HepG2 (cell line): ENCODE data around the gene GPT2. TPM values are rescaled to one million over a fixed set of nuclear protein-coding genes. Genes with fewer than 3 reads are reported as not detected.
A peak's percentile ranks its signal among the peaks of the same experiment; 100 is the strongest.

Experiments used
- ATAC-seq: fragments of 200-7000 bp; cut with Tn5 transposase; 3 replicates; pipeline ENCODE4 v1.9.1; 2020; ENCODE audit warnings: mild to moderate bottlenecking, moderate library complexity
- BruUV-seq: library from RNA; stranded (reverse); fragments of 400-500 nt; replicated peaks from 2 replicates; lab custom pipeline; 2021; lab: Mats Ljungman, UMichigan
- CTCF ChIA-PET: fragments of 300-600 bp; formaldehyde crosslinking; extraction: SDS; loops from one replicate; lab custom pipeline; 2021; ENCODE audit warnings: low total read pairs, inconsistent platforms, low intra/inter-chr PET ratio; lab: Yijun Ruan, JAX
- POLR2A ChIA-PET: fragments of 350-600 bp; sonication (Branson Sonifier 250); formaldehyde crosslinking; loops from one replicate; lab custom pipeline; 2020; ENCODE audit warnings: antibody characterized with exemption, inconsistent platforms; lab: Yijun Ruan, JAX
- DNase-seq: peaks from one replicate; pipeline ENCODE4 v3.0.0-alpha.2; 2015; ENCODE audit warnings: low spot score
- FAIRE-seq: peaks from 3 replicates; lab custom pipeline; 2011; peaks lifted over from hg19 to GRCh38; lab: Jason Lieb, UNC
- H2AFZ ChIP-seq: one replicate; pipeline ENCODE4 v1.6.1; 2011; ENCODE audit warnings: low read length, inconsistent platforms
- H3K27ac ChIP-seq: fragments of 300-600 bp; 3 replicates; pipeline ENCODE4 v1.8.0; 2011; ENCODE audit warnings: mixed run types, mild to moderate bottlenecking, mixed read lengths, low read length, inconsistent platforms; ENCODE audit not compliant: insufficient read depth; ENCODE audit errors: extremely low read length
- H3K27me3 ChIP-seq, 2 experiments: fragments of 200-600 bp in 1 of 2; 2 replicates in 1 of 2; 3 replicates in 1 of 2; pipeline versions ENCODE4 v1.6.0 to v1.8.0; 2011; ENCODE audit warnings: low read length in 2 of 2, mild to moderate bottlenecking in 2 of 2, moderate library complexity in 2 of 2, inconsistent platforms in 1 of 2; ENCODE audit not compliant: insufficient read depth in 2 of 2, control insufficient read depth in 1 of 2
- H3K36me3 ChIP-seq, 2 experiments: fragments of 200-600 bp in 1 of 2; replicated peaks in 1 of 2; 2 replicates in 1 of 2; 3 replicates in 1 of 2; pipeline versions ENCODE4 v1.5.1 to v1.8.0; 2011; ENCODE audit warnings: low read length in 2 of 2, inconsistent platforms in 1 of 2; ENCODE audit not compliant: insufficient read depth in 2 of 2, control insufficient read depth in 1 of 2
- H3K4me1 ChIP-seq: 2 replicates; pipeline ENCODE4 v1.5.1; 2012; ENCODE audit warnings: low read length, inconsistent platforms; ENCODE audit not compliant: insufficient read depth
- H3K4me2 ChIP-seq: 2 replicates; pipeline ENCODE4 v1.6.0; 2011; ENCODE audit warnings: low read depth, low read length, inconsistent platforms
- H3K4me3 ChIP-seq, 3 experiments: fragments of 200-600 bp in 1 of 3; sonication (generic), shearing (Covaris generic) in 1 of 3; replicated peaks in 1 of 3; 2 replicates each; pipeline ENCODE4 v1.5.1; 2011 to 2016; ENCODE audit warnings: low read length in 3 of 3, inconsistent platforms in 2 of 3, low read depth in 2 of 3, mild to moderate bottlenecking in 2 of 3, control low read depth in 1 of 3, mixed read lengths in 1 of 3; ENCODE audit not compliant: insufficient read depth in 1 of 3
- H3K79me2 ChIP-seq: one replicate; pipeline ENCODE4 v1.6.1; 2011; ENCODE audit warnings: low read length, inconsistent platforms; ENCODE audit not compliant: insufficient read depth
- H3K9ac ChIP-seq: 2 replicates; pipeline ENCODE4 v1.6.0; 2011; ENCODE audit warnings: mild to moderate bottlenecking, low read depth, low read length, inconsistent platforms; ENCODE audit not compliant: insufficient read depth
- H3K9me3 ChIP-seq: 2 replicates; pipeline ENCODE4 v1.5.1; 2012; ENCODE audit warnings: mild to moderate bottlenecking, low read length
- H4K20me1 ChIP-seq: 2 replicates; pipeline ENCODE4 v1.6.0; 2011; ENCODE audit warnings: inconsistent platforms, mild to moderate bottlenecking, low read length, moderate library complexity; ENCODE audit not compliant: insufficient read depth
- CHD4 ChIP-seq: fragments of 200-600 bp; sonication (generic); IDR thresholded peaks from 2 replicates; pipeline ENCODE4 v1.7.0; 2017; ENCODE audit warnings: mild to moderate bottlenecking, low read length, borderline replicate concordance
- GFI1 ChIP-seq: sonication (generic); formaldehyde crosslinking; IDR thresholded peaks from 2 replicates; pipeline ENCODE4 v1.5.0; 2020; ENCODE audit warnings: missing genetic modification reagents, mild to moderate bottlenecking, borderline replicate concordance
- GTF2F1 ChIP-seq: fragments of 150-350 bp; IDR thresholded peaks from 2 replicates; pipeline ENCODE4 v1.6.1; 2014; ENCODE audit warnings: low read length
- HHEX ChIP-seq: IDR thresholded peaks from 2 replicates; pipeline ENCODE4 v1.6.1; 2016; ENCODE audit warnings: control low read depth
- HOXA3 ChIP-seq: sonication (generic); formaldehyde crosslinking; IDR thresholded peaks from 2 replicates; pipeline ENCODE4 v1.5.0; 2020; ENCODE audit warnings: missing genetic modification reagents
- KDM5A ChIP-seq: fragments of 200-600 bp; sonication (generic); IDR thresholded peaks from 2 replicates; pipeline ENCODE4 v1.7.0; 2018; ENCODE audit warnings: antibody characterized with exemption, mild to moderate bottlenecking, low read length, borderline replicate concordance
- PITX1 ChIP-seq: sonication (generic); formaldehyde crosslinking; IDR thresholded peaks from 2 replicates; pipeline ENCODE4 v1.5.1; 2020; ENCODE audit warnings: mild to moderate bottlenecking, missing genetic modification reagents
- RBFOX2 ChIP-seq: fragments of 200-400 bp; formaldehyde crosslinking; IDR thresholded peaks from 2 replicates; pipeline ENCODE4 v1.6.1; 2017; ENCODE audit warnings: low read depth, mild to moderate bottlenecking, low read length
- RCOR2 ChIP-seq: IDR thresholded peaks from 2 replicates; pipeline ENCODE4 v1.6.1; 2016; ENCODE audit warnings: missing biosample characterization, missing genetic modification reagents
- SATB2 ChIP-seq: sonication (generic); formaldehyde crosslinking; IDR thresholded peaks from 2 replicates; pipeline ENCODE4 v1.5.0; 2020; ENCODE audit warnings: missing genetic modification reagents
- STAG1 ChIP-seq: sonication (generic); formaldehyde crosslinking; IDR thresholded peaks from 2 replicates; pipeline ENCODE4 v1.4.0; 2020; ENCODE audit warnings: missing genetic modification reagents
- TGIF2 ChIP-seq: IDR thresholded peaks from 2 replicates; pipeline ENCODE4 v1.6.1; 2016; ENCODE audit warnings: control low read depth, missing compliant biosample characterization
- TOE1 ChIP-seq: sonication (generic); formaldehyde crosslinking; IDR thresholded peaks from 2 replicates; pipeline ENCODE4 v1.4.0; 2020; ENCODE audit warnings: mild to moderate bottlenecking, missing genetic modification reagents
- ZNF598 ChIP-seq: sonication (generic); formaldehyde crosslinking; IDR thresholded peaks from 2 replicates; pipeline ENCODE4 v1.5.1; 2020; ENCODE audit warnings: mild to moderate bottlenecking, missing genetic modification reagents, borderline replicate concordance
- ZNF749 ChIP-seq: sonication (generic); formaldehyde crosslinking; IDR thresholded peaks from 2 replicates; pipeline ENCODE4 v1.8.0; 2022; ENCODE audit warnings: mild to moderate bottlenecking, missing genetic modification reagents, moderate library complexity, borderline replicate concordance
- WGBS: methylation state at CpG from one replicate; pipeline ENCODE4 v1.1.6; 2017; ENCODE audit warnings: low lambda C conversion rate; 5-methylcytosine and 5-hydroxymethylcytosine counted together
- in situ Hi-C: cut with HindIII; loops from 2 replicates; pipeline ENCODE4 v1.10.0; 2017; ENCODE audit warnings: low pct_unique_long_range_greater_than_20kb; ENCODE audit not compliant: extremely low pct_ligation_motif_present
- intact Hi-C: fragments of 100-400 bp; cut with micrococcal nuclease; formaldehyde crosslinking; loops from one replicate; pipeline ENCODE4 v1.10.0; 2022; ENCODE audit not compliant: unreplicated experiment
- polyA plus RNA-seq, 8 experiments: library from polyadenylated mRNA; depleted of rRNA in 3 of 8; stranded (reverse) in 7 of 8; unstranded in 1 of 8; fragments of >200 nt; fragmentation: Illumina TruSeq in 4 of 8; extraction: Trizol in 4 of 8; gene quantifications; 2 replicates each; pipeline versions ENCODE4 v1.2.1 to v1.2.3, GENCODE V29; 2011 to 2016; ENCODE audit warnings: low read depth in 4 of 8, missing spikeins in 1 of 8, mixed read lengths in 1 of 8; ENCODE audit not compliant: insufficient read depth in 1 of 8
- total RNA-seq, 5 experiments: library from RNA; depleted of rRNA; stranded (reverse); fragments of >200 nt; fragmentation: Illumina TruSeq; extraction: Trizol; gene quantifications; 2 replicates each; pipeline ENCODE4 v1.2.3, GENCODE V29; 2016; ENCODE audit warnings: low read depth in 1 of 5
- TF ChIP-seq, protein P1 (sequence below): sonication (generic); formaldehyde crosslinking; IDR thresholded peaks from 2 replicates; pipeline ENCODE4 v1.8.0; 2022; ENCODE audit warnings: mild to moderate bottlenecking, missing genetic modification reagents, borderline replicate concordance
- TF ChIP-seq, protein P2 (sequence below): IDR thresholded peaks from 2 replicates; pipeline ENCODE4 v1.6.1; 2016; ENCODE audit warnings: low read depth
- TF ChIP-seq, protein P3 (sequence below): sonication (generic); formaldehyde crosslinking; IDR thresholded peaks from 2 replicates; pipeline ENCODE4 v1.4.0; 2020; ENCODE audit warnings: missing genetic modification reagents
- TF ChIP-seq, protein P4 (sequence below): IDR thresholded peaks from 2 replicates; pipeline ENCODE4 v1.6.1; 2016; ENCODE audit warnings: low read depth, control low read depth

GPT2 gene
- total and polyA plus RNA-seq, 2 of the 13 experiments (the other 11 are each of a cell fraction or from before 2014, with no cell fraction given) = 138 to 267 TPM

DNA sequence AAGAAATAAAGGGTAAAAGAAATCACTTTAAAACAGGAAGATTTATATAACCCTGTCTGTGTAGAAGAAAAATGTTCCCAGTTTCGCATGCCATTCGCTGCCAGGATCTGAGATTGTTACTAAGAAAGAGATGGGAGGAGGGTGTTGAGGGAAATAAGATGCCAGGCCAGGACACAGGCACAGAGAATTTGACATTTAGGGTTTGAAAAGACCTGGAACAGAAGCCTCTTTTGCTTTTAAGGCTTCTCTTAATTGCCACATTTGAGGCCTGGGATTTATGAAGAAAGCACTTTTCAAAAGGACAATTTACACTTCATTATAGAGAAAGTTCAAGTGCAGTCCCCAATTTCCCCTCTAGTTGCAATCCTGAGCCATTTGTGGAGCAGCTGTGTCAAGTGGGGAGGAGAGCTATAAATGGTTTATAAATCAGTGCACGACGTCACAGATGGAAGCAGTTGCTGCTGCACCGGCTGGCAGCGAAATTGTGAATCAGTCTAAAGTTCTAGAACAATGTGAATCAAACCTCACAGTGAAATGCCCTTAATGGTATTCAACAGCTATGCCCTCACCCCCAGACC lies 26.7 kb upstream of the GPT2 start:
- CTCF ChIA-PET = interaction anchor here (1.0 to 5.4 kb wide), 4 partner anchors 40 to 72 kb away, joined by 3 to 35 read pairs (median 4); no protein-coding TSS in a partner anchor
- Histone ChIP-seq H3K9ac (no peak overlapping the region), H2AFZ (no peak overlapping the region), H3K4me2 (no peak overlapping the region), H3K36me3 (no peaks in the 10 kb centered on the region), H3K9me3 (no peaks in the 10 kb centered on the region), H3K27ac (no peak overlapping the region), H4K20me1 (no peaks in the 10 kb centered on the region), H3K4me1 (peaks cover 83% of the 10 kb centered on the region), H3K79me2 (no peaks in the 10 kb centered on the region), H3K27me3 (no peaks in the 10 kb centered on the region), H3K4me3 (no peak overlapping the region)
- WGBS = 74% methylated on average over 6 of the region's 6 CpGs
- no TSS peak for BruUV-seq
- ATAC-seq (peak; percentile 57), DNase-seq (peak; percentile 65), FAIRE-seq (no peak)
- intact Hi-C loops = no loop called here
- in situ Hi-C loops = loop anchor here (5.0 kb wide), 1 partner anchor 50 kb away; no protein-coding TSS in a partner anchor
- POLR2A ChIA-PET = interaction anchor here (0.6 to 11.9 kb wide), 5 partner anchors 27 to 55 kb away, joined by 3 to 306 read pairs (median 7); partner anchors contain the start of gene GPT2
- TF ChIP-seq ZNF749 (CRISPR knock-in tag) (no peak), GTF2F1 (no peak), HOXA3 (CRISPR knock-in tag) (0 out of 2 replicates have a peak, but pooled peaks have one; percentile 17), SATB2 (CRISPR knock-in tag) (no peak), TGIF2 (CRISPR knock-in tag) (0 out of 2 replicates have a peak, but pooled peaks have one; percentile 37), GFI1 (CRISPR knock-in tag) (peak; percentile 37; the same call in 1 of the 2 replicates), STAG1 (CRISPR knock-in tag) (peak; percentile 67), CHD4 (no peak), KDM5A (no peak), HHEX (CRISPR knock-in tag) (no peak), TOE1 (CRISPR knock-in tag) (no peak), ZNF598 (no peak), PITX1 (no peak), RBFOX2 (no peak), RCOR2 (no peak)
- TF ChIP-seq, protein P1, sequence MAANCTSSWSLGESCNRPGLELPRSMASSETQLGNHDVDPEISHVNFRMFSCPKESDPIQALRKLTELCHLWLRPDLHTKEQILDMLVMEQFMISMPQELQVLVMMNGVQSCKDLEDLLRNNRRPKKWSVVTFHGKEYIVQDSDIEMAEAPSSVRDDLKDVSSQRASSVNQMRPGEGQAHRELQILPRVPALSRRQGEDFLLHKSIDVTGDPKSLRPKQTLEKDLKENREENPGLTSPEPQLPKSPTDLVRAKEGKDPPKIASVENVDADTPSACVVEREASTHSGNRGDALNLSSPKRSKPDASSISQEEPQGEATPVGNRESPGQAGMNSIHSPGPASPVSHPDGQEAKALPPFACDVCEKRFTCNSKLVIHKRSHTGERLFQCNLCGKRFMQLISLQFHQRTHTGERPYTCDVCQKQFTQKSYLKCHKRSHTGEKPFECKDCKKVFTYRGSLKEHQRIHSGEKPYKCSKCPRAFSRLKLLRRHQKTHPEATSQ (CRISPR knock-in tag) = no peak
- TF ChIP-seq, protein P2, sequence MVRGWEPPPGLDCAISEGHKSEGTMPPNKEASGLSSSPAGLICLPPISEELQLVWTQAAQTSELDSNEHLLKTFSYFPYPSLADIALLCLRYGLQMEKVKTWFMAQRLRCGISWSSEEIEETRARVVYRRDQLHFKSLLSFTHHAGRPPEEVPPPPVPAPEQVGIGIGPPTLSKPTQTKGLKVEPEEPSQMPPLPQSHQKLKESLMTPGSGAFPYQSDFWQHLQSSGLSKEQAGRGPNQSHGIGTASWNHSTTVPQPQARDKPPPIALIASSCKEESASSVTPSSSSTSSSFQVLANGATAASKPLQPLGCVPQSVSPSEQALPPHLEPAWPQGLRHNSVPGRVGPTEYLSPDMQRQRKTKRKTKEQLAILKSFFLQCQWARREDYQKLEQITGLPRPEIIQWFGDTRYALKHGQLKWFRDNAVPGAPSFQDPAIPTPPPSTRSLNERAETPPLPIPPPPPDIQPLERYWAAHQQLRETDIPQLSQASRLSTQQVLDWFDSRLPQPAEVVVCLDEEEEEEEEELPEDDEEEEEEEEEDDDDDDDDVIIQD (CRISPR knock-in tag) = no peak
- TF ChIP-seq, protein P3, sequence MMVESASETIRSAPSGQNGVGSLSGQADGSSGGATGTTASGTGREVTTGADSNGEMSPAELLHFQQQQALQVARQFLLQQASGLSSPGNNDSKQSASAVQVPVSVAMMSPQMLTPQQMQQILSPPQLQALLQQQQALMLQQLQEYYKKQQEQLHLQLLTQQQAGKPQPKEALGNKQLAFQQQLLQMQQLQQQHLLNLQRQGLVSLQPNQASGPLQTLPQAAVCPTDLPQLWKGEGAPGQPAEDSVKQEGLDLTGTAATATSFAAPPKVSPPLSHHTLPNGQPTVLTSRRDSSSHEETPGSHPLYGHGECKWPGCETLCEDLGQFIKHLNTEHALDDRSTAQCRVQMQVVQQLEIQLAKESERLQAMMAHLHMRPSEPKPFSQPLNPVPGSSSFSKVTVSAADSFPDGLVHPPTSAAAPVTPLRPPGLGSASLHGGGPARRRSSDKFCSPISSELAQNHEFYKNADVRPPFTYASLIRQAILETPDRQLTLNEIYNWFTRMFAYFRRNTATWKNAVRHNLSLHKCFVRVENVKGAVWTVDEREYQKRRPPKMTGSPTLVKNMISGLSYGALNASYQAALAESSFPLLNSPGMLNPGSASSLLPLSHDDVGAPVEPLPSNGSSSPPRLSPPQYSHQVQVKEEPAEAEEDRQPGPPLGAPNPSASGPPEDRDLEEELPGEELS (CRISPR knock-in tag) = no peak
- TF ChIP-seq, protein P4, sequence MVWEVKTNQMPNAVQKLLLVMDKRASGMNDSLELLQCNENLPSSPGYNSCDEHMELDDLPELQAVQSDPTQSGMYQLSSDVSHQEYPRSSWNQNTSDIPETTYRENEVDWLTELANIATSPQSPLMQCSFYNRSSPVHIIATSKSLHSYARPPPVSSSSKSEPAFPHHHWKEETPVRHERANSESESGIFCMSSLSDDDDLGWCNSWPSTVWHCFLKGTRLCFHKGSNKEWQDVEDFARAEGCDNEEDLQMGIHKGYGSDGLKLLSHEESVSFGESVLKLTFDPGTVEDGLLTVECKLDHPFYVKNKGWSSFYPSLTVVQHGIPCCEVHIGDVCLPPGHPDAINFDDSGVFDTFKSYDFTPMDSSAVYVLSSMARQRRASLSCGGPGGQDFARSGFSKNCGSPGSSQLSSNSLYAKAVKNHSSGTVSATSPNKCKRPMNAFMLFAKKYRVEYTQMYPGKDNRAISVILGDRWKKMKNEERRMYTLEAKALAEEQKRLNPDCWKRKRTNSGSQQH (CRISPR knock-in tag) = 0 out of 2 replicates have a peak, but pooled peaks have one; percentile 40
